ENCODE measurements around the gene LPO. TPM values are rescaled to one million over a fixed set of nuclear protein-coding genes. Genes with fewer than 3 reads are reported as not detected.

The LPO gene
- total RNA-seq, 1 experiment from 2014 or later: 0.20 TPM

DNA sequence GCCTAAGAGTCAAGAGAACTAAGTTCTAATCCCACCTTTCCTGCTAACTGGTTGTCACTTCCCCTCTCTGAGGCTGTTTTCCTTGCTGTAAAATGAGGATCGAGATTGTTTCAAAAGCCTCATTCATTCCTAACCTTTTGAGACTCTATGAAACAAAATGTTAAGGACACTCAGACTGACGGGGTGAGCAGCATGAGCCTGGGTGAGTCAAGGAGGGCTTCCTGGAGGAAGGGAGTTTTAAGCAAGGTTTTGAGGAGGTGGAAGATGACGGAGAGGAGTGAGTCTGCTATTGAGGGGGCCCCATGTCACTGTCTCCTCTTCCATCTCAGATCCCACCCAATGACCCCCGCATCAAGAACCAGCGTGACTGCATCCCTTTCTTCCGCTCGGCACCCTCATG lies 41.8 kb upstream of the LPO start:
- Mint-ChIP-seq H3K4me3 (no peak overlapping the region), H3K4me1 (no peaks in the 10 kb centered on the region), H3K27me3 (ENCODE audit: low read depth) (peaks cover 11% of the 10 kb centered on the region), H3K9me3 (no peaks in the 10 kb centered on the region), H3K36me3 (no peaks in the 10 kb centered on the region), H3K27ac (no peak overlapping the region)
- ChIA-PET CTCF (interaction anchor here (2.0 kb wide), 1 partner anchor 53 kb away, joined by 6 read pairs; no protein-coding TSS in a partner anchor), POLR2A (no interaction called here)
- ATAC-seq: no peak
- no peak for DNase-seq (ENCODE audit: low spot score)
- TF ChIP-seq EMX1 (CRISPR knock-in tag; IDR thresholded peaks at IDR 0.05) (no peak), ZMAT4 (CRISPR knock-in tag; IDR thresholded peaks at IDR 0.05) (no peak), ZNF138 (CRISPR knock-in tag; conservative IDR thresholded peaks at IDR 0.05) (no peak), JAZF1 (CRISPR knock-in tag; IDR thresholded peaks at IDR 0.05) (no peak), TCF7 (CRISPR knock-in tag; IDR thresholded peaks at IDR 0.05; ENCODE audit: low read depth) (no peak), SP1 (CRISPR knock-in tag; conservative IDR thresholded peaks at IDR 0.05) (no peak), ETV6 (CRISPR knock-in tag; IDR thresholded peaks at IDR 0.05) (no peak)
- TF ChIP-seq, protein P1, sequence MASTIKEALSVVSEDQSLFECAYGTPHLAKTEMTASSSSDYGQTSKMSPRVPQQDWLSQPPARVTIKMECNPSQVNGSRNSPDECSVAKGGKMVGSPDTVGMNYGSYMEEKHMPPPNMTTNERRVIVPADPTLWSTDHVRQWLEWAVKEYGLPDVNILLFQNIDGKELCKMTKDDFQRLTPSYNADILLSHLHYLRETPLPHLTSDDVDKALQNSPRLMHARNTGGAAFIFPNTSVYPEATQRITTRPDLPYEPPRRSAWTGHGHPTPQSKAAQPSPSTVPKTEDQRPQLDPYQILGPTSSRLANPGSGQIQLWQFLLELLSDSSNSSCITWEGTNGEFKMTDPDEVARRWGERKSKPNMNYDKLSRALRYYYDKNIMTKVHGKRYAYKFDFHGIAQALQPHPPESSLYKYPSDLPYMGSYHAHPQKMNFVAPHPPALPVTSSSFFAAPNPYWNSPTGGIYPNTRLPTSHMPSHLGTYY (CRISPR knock-in tag; IDR thresholded peaks at IDR 0.05): no peak

GRCh38 chr17:58200024-58200633 lies 38.3 kb upstream of the LPO start:
- H3K27ac Mint-ChIP-seq: no peak overlapping the region
- CTCF ChIA-PET: interaction anchor here (0.5 to 3.7 kb wide), 57 partner anchors 8 to 326 kb away, joined by 3 to 31 read pairs (median 5); partner anchors contain the start of genes HSF5, LPO, MKS1 and MTMR4
- TF ChIP-seq ZNF138 (CRISPR knock-in tag; conservative IDR thresholded peaks at IDR 0.05) (no peak), GTF2I (CRISPR knock-in tag; conservative IDR thresholded peaks at IDR 0.05) (no peak), CBFB (CRISPR knock-in tag; IDR thresholded peaks at IDR 0.05; ENCODE audit: low read depth) (no peak), JUN (CRISPR knock-in tag; IDR thresholded peaks at IDR 0.05) (no peak), NFYB (CRISPR knock-in tag; conservative IDR thresholded peaks at IDR 0.05; ENCODE audit: low read depth) (no peak), JAZF1 (CRISPR knock-in tag; IDR thresholded peaks at IDR 0.05) (no peak), KAT7 (CRISPR knock-in tag; IDR thresholded peaks at IDR 0.05; ENCODE audit: borderline replicate concordance) (no peak), CREB1 (CRISPR knock-in tag; IDR thresholded peaks at IDR 0.05) (no peak), NR2C2 (CRISPR knock-in tag; IDR thresholded peaks at IDR 0.05) (no peak), ZNF317 (CRISPR knock-in tag; IDR thresholded peaks at IDR 0.05; ENCODE audit: borderline replicate concordance, low read depth) (no peak), USF2 (CRISPR knock-in tag; IDR thresholded peaks at IDR 0.05) (peak; percentile 74), ZNF219 (CRISPR knock-in tag; IDR thresholded peaks at IDR 0.05; ENCODE audit: borderline replicate concordance) (no peak), FOXK1 (CRISPR knock-in tag; IDR thresholded peaks at IDR 0.05) (no peak), ESRRA (CRISPR knock-in tag; IDR thresholded peaks at IDR 0.05; ENCODE audit: borderline replicate concordance) (no peak), TP53 (CRISPR knock-in tag; IDR thresholded peaks at IDR 0.05) (no peak), ZNF232 (CRISPR knock-in tag; IDR thresholded peaks at IDR 0.05) (no peak), SMAD3 (CRISPR knock-in tag; IDR thresholded peaks at IDR 0.05; ENCODE audit: borderline replicate concordance) (no peak), ZNF121 (CRISPR knock-in tag; IDR thresholded peaks at IDR 0.05) (peak; percentile 88)
- TF ChIP-seq, protein P2, sequence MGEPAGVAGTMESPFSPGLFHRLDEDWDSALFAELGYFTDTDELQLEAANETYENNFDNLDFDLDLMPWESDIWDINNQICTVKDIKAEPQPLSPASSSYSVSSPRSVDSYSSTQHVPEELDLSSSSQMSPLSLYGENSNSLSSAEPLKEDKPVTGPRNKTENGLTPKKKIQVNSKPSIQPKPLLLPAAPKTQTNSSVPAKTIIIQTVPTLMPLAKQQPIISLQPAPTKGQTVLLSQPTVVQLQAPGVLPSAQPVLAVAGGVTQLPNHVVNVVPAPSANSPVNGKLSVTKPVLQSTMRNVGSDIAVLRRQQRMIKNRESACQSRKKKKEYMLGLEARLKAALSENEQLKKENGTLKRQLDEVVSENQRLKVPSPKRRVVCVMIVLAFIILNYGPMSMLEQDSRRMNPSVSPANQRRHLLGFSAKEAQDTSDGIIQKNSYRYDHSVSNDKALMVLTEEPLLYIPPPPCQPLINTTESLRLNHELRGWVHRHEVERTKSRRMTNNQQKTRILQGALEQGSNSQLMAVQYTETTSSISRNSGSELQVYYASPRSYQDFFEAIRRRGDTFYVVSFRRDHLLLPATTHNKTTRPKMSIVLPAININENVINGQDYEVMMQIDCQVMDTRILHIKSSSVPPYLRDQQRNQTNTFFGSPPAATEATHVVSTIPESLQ (CRISPR knock-in tag; IDR thresholded peaks at IDR 0.05): no peak
- TF ChIP-seq, protein P3, sequence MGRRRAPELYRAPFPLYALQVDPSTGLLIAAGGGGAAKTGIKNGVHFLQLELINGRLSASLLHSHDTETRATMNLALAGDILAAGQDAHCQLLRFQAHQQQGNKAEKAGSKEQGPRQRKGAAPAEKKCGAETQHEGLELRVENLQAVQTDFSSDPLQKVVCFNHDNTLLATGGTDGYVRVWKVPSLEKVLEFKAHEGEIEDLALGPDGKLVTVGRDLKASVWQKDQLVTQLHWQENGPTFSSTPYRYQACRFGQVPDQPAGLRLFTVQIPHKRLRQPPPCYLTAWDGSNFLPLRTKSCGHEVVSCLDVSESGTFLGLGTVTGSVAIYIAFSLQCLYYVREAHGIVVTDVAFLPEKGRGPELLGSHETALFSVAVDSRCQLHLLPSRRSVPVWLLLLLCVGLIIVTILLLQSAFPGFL (CRISPR knock-in tag; IDR thresholded peaks at IDR 0.05; ENCODE audit: borderline replicate concordance): no peak
- TF ChIP-seq, protein P4, sequence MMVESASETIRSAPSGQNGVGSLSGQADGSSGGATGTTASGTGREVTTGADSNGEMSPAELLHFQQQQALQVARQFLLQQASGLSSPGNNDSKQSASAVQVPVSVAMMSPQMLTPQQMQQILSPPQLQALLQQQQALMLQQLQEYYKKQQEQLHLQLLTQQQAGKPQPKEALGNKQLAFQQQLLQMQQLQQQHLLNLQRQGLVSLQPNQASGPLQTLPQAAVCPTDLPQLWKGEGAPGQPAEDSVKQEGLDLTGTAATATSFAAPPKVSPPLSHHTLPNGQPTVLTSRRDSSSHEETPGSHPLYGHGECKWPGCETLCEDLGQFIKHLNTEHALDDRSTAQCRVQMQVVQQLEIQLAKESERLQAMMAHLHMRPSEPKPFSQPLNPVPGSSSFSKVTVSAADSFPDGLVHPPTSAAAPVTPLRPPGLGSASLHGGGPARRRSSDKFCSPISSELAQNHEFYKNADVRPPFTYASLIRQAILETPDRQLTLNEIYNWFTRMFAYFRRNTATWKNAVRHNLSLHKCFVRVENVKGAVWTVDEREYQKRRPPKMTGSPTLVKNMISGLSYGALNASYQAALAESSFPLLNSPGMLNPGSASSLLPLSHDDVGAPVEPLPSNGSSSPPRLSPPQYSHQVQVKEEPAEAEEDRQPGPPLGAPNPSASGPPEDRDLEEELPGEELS (CRISPR knock-in tag; IDR thresholded peaks at IDR 0.05): no peak
- TF ChIP-seq, protein P5, sequence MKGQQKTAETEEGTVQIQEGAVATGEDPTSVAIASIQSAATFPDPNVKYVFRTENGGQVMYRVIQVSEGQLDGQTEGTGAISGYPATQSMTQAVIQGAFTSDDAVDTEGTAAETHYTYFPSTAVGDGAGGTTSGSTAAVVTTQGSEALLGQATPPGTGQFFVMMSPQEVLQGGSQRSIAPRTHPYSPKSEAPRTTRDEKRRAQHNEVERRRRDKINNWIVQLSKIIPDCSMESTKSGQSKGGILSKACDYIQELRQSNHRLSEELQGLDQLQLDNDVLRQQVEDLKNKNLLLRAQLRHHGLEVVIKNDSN (CRISPR knock-in tag; IDR thresholded peaks at IDR 0.05): peak; percentile 63

More at GRCh38 chr17:58200024-58200633, 38.3 kb upstream of the LPO start:
- peaks cover 11% of the 10 kb centered on the region for H3K27me3 Mint-ChIP-seq (ENCODE audit: low read depth)
- POLR2A ChIA-PET: no interaction called here
- H3K4me1 Mint-ChIP-seq: no peaks in the 10 kb centered on the region
- no peaks in the 10 kb centered on the region for H3K9me3 Mint-ChIP-seq
- DNase-seq (ENCODE audit: low spot score) (peak; percentile 83), ATAC-seq (peak; percentile 96)
- H3K4me3 Mint-ChIP-seq: no peak overlapping the region
- H3K36me3 Mint-ChIP-seq: no peaks in the 10 kb centered on the region
